Activated CD8-positive, alpha-beta memory T cell treated with anti-CD3 and anti-CD28 coated beads for 1 hour (primary cell): ENCODE results near the gene RNF130.

Source experiments
- DNase-seq, 2 donors: peaks; one replicate each; pipeline ENCODE4 v3.0.0-alpha.2; 2020; ENCODE audit warnings: low read depth in 1 of 2; ENCODE audit errors: extremely low read depth in 1 of 2

Gene RNF130

GRCh38 chr5:180060192-180060591 lies 11.4 kb downstream of the RNF130 start:
- no peak for DNase-seq

GRCh38 chr5:180059326-180059725 lies 12.2 kb downstream of the RNF130 start:
- no peak for DNase-seq

GRCh38 chr5:180056153-180056552 lies 15.4 kb downstream of the RNF130 start:
- DNase-seq = no peak

- DNase-seq = no peak
Measured at GRCh38 chr5:180054226-180054625, 17.3 kb downstream of the RNF130 start.

GRCh38 chr5:180053061-180053602 lies 18.4 kb downstream of the RNF130 start:
- DNase-seq = no peak

GRCh38 chr5:180052211-180052818 lies 19.2 kb downstream of the RNF130 start:
- DNase-seq = no peak

- DNase-seq = no peak
Measured at GRCh38 chr5:180050121-180050940, 21.2 kb downstream of the RNF130 start.

- DNase-seq = no peak
Measured at GRCh38 chr5:180049185-180049548, 22.4 kb downstream of the RNF130 start.

- no peak for DNase-seq
Measured at GRCh38 chr5:180047667-180048066, 23.9 kb downstream of the RNF130 start.

GRCh38 chr5:180046656-180047055 lies 24.9 kb downstream of the RNF130 start:
- DNase-seq = no peak

- DNase-seq = no peak
Measured at GRCh38 chr5:180045889-180046499, 25.6 kb downstream of the RNF130 start.

GRCh38 chr5:180043377-180043776 lies 28.2 kb downstream of the RNF130 start:
- no peak for DNase-seq

GRCh38 chr5:180041301-180042274 lies 30.0 kb downstream of the RNF130 start:
- DNase-seq = no peak

GRCh38 chr5:180040287-180041214 lies 31.0 kb downstream of the RNF130 start:
- DNase-seq = no peak

- DNase-seq = no peak
Measured at GRCh38 chr5:180035206-180035931, 36.2 kb downstream of the RNF130 start.

GRCh38 chr5:180034564-180034963 lies 37.0 kb downstream of the RNF130 start:
- DNase-seq = no peak

GRCh38 chr5:180027459-180028089 lies 44.0 kb downstream of the RNF130 start:
- DNase-seq = no peak

- DNase-seq = no peak
Measured at GRCh38 chr5:180026734-180027458, 44.7 kb downstream of the RNF130 start.
